Cardiac muscle cell (in vitro differentiated cells and primary cell): ENCODE data around the gene PDYN. TPM values are rescaled to one million over a fixed set of nuclear protein-coding genes. Genes with fewer than 3 reads are reported as not detected.
A peak's percentile ranks its signal among the peaks of the same experiment; 100 is the strongest.

Experiments used
- DNase-seq, 2 donors: peaks; one replicate each; pipeline versions ENCODE4 v3.0.0 to v3.0.0-alpha.2; 2010 to 2017; ENCODE audit warnings: low read depth in 1 of 2, low spot score in 1 of 2
- H3K27ac ChIP-seq: fragments of 200-600 bp; sonication (generic); 2 replicates; pipeline ENCODE4 v1.5.1; 2016
- H3K27me3 ChIP-seq: fragments of 200-600 bp; sonication (generic); 2 replicates; pipeline ENCODE4 v1.6.0; 2016; ENCODE audit warnings: control low read depth
- H3K36me3 ChIP-seq: fragments of 200-600 bp; sonication (generic); 2 replicates; pipeline ENCODE4 v1.5.1; 2016; ENCODE audit warnings: control low read depth
- H3K4me1 ChIP-seq: fragments of 200-600 bp; sonication (generic); 2 replicates; pipeline ENCODE4 v1.8.1; 2017; ENCODE audit warnings: low read depth, mild to moderate bottlenecking, mixed run types
- H3K4me3 ChIP-seq: fragments of 200-600 bp; sonication (generic); 2 replicates; pipeline ENCODE4 v1.5.1; 2016; ENCODE audit warnings: mild to moderate bottlenecking
- H3K9me3 ChIP-seq: fragments of 200-600 bp; sonication (generic); 2 replicates; pipeline ENCODE4 v1.5.1; 2017; ENCODE audit warnings: low read depth, mild to moderate bottlenecking, control low read depth
- CTCF ChIP-seq: IDR thresholded peaks from 2 replicates; pipeline ENCODE4 v1.5.1; 2012; ENCODE audit warnings: low read depth, mild to moderate bottlenecking, low read length
- polyA plus RNA-seq: library from polyadenylated mRNA; unstranded; fragments of >200 nt; fragmentation: Nextera tagmentation; extraction: Ambion mirVana; gene quantifications from 2 replicates; pipeline ENCODE4 v1.2.1, GENCODE V29; 2016
- total RNA-seq: library from RNA; depleted of rRNA; stranded (reverse); fragments of >200 nt; gene quantifications from 2 replicates; pipeline ENCODE4 v1.2.3, GENCODE V29; 2016

Gene PDYN
- total and polyA plus RNA-seq, 2 experiments from 2014 or later = 0.33 to 1.2 TPM

GRCh38 chr20:1946442-1946761 lies 47.5 kb downstream of the PDYN start:
- Histone ChIP-seq H3K27me3 (no peaks in the 10 kb centered on the region), H3K4me3 (peak overlapping the region; percentile 6), H3K36me3 (no peaks in the 10 kb centered on the region), H3K9me3 (no peaks in the 10 kb centered on the region), H3K27ac (peak overlapping the region; percentile 89), H3K4me1 (peaks cover 80% of the 10 kb centered on the region)
- DNase-seq = no peak
- no peak for TF ChIP-seq CTCF

- no peak for DNase-seq
- Histone ChIP-seq H3K9me3 (no peaks in the 10 kb centered on the region), H3K4me1 (peaks cover 77% of the 10 kb centered on the region), H3K4me3 (no peak overlapping the region), H3K27me3 (no peaks in the 10 kb centered on the region), H3K27ac (no peak overlapping the region), H3K36me3 (no peaks in the 10 kb centered on the region)
- TF ChIP-seq CTCF = no peak
Observed at GRCh38 chr20:1945660-1946059, 48.2 kb downstream of the PDYN start.

GRCh38 chr20:1945134-1945618 lies 48.7 kb downstream of the PDYN start:
- H3K27me3 ChIP-seq = no peaks in the 10 kb centered on the region

GRCh38 chr20:1944345-1945091 lies 49.3 kb downstream of the PDYN start:
- Histone ChIP-seq H3K27me3 (no peaks in the 10 kb centered on the region), H3K27ac (no peak overlapping the region), H3K4me3 (no peak overlapping the region), H3K4me1 (peaks cover 82% of the 10 kb centered on the region), H3K9me3 (no peaks in the 10 kb centered on the region), H3K36me3 (no peaks in the 10 kb centered on the region)
- peak; percentile 10 for TF ChIP-seq CTCF
- no peak for DNase-seq

More at GRCh38 chr20:1945134-1945618, 48.7 kb downstream of the PDYN start:
- Histone ChIP-seq H3K9me3 (no peaks in the 10 kb centered on the region), H3K4me1 (peaks cover 81% of the 10 kb centered on the region), H3K27ac (no peak overlapping the region), H3K4me3 (no peak overlapping the region), H3K36me3 (no peaks in the 10 kb centered on the region)
- peak in 1 of 2 donors; percentile 95 for DNase-seq
- TF ChIP-seq CTCF = no peak

- H3K36me3 ChIP-seq = peaks cover 4% of the 10 kb centered on the region
- H3K27ac ChIP-seq = no peak overlapping the region
- peaks cover 72% of the 10 kb centered on the region for H3K4me1 ChIP-seq
- no peak for DNase-seq
- H3K4me3 ChIP-seq = no peak overlapping the region
- H3K27me3 ChIP-seq = no peaks in the 10 kb centered on the region
- H3K9me3 ChIP-seq = no peaks in the 10 kb centered on the region
- TF ChIP-seq CTCF = no peak
Observed at GRCh38 chr20:1943275-1944002, 50.4 kb downstream of the PDYN start.
